ENCODE measurements around the gene FILIP1L. TPM values are rescaled to one million over a fixed set of nuclear protein-coding genes. Genes with fewer than 3 reads are reported as not detected.

Gene FILIP1L
- total RNA-seq, 4 donors from 2014 or later = 113 to 149 (median 122) TPM

- ATAC-seq = no peak
- Histone ChIP-seq H3K4me3 (no peak overlapping the region), H3K4me1 (peaks cover 23 to 80% (median 29%) of the 10 kb centered on the region in 3 donors), H3K27me3 (no peaks in the 10 kb centered on the region), H3K36me3 (no peaks in the 10 kb centered on the region), H3K27ac (peak overlapping the region in 3 of 4 donors; percentile 58 to 65 (median 58)), H3K9me3 (no peaks in the 10 kb centered on the region)
- TF ChIP-seq POLR2AphosphoS5 (IDR thresholded peaks at IDR 0.05) (no peak), EP300 (IDR thresholded peaks at IDR 0.05) (no peak), CTCF (IDR thresholded peaks at IDR 0.05) (no peak), POLR2A (IDR thresholded peaks at IDR 0.05) (no peak)
Measured at GRCh38 chr3:100106094-100106493, 8.2 kb downstream of the FILIP1L start.

- peaks cover 21 to 74% (median 29%) of the 10 kb centered on the region in 3 donors for H3K4me1 ChIP-seq
- WGBS, 2 donors (ENCODE audit: low coverage in 1 of 2) = 63 to 82% methylated on average over 1 of the region's 1 CpG
- no peak for ATAC-seq
- H3K36me3 ChIP-seq = no peaks in the 10 kb centered on the region
- peak overlapping the region in 3 of 4 donors; percentile 55 to 65 (median 58) for H3K27ac ChIP-seq
- TF ChIP-seq POLR2AphosphoS5 (IDR thresholded peaks at IDR 0.05) = no peak
- no peaks in the 10 kb centered on the region for H3K9me3 ChIP-seq
- no peak overlapping the region for H3K4me3 ChIP-seq
- no peaks in the 10 kb centered on the region for H3K27me3 ChIP-seq
Measured at GRCh38 chr3:100105501-100105900, 8.8 kb downstream of the FILIP1L start.

GRCh38 chr3:100104817-100105413, 9.4 kb downstream of the FILIP1L start:
- H3K4me3 ChIP-seq = no peak overlapping the region

GRCh38 chr3:100104442-100104798, 9.9 kb downstream of the FILIP1L start:
- Histone ChIP-seq H3K27me3 (no peaks in the 10 kb centered on the region), H3K9me3 (no peaks in the 10 kb centered on the region), H3K4me1 (peaks cover 18 to 72% (median 32%) of the 10 kb centered on the region in 3 donors), H3K27ac (peak overlapping the region in 3 of 4 donors; percentile 42 to 65 (median 58)), H3K36me3 (no peaks in the 10 kb centered on the region), H3K4me3 (no peak overlapping the region)
- no peak for ATAC-seq
- no peak for TF ChIP-seq CTCF (IDR thresholded peaks at IDR 0.05)
- TF ChIP-seq EP300 (IDR thresholded peaks at IDR 0.05) = no peak
- no peak for TF ChIP-seq POLR2AphosphoS5 (IDR thresholded peaks at IDR 0.05)
- no peak for TF ChIP-seq POLR2A (IDR thresholded peaks at IDR 0.05)
- 40 to 77% methylated on average over 1 to 2 of the region's 2 CpGs for WGBS, 2 donors (ENCODE audit: low coverage in 1 of 2)

More at GRCh38 chr3:100104817-100105413, 9.4 kb downstream of the FILIP1L start:
- Histone ChIP-seq H3K27ac (peak overlapping the region in 3 of 4 donors; percentile 55 to 65 (median 58)), H3K36me3 (no peaks in the 10 kb centered on the region), H3K9me3 (no peaks in the 10 kb centered on the region), H3K27me3 (no peaks in the 10 kb centered on the region), H3K4me1 (peaks cover 18 to 69% (median 29%) of the 10 kb centered on the region in 3 donors)
- TF ChIP-seq CTCF (IDR thresholded peaks at IDR 0.05) (no peak), POLR2AphosphoS5 (IDR thresholded peaks at IDR 0.05) (no peak)
- no peak for ATAC-seq

GRCh38 chr3:100103558-100104441, 10.5 kb downstream of the FILIP1L start:
- Histone ChIP-seq H3K4me1 (peaks cover 20 to 76% (median 34%) of the 10 kb centered on the region in 3 donors), H3K9me3 (no peaks in the 10 kb centered on the region), H3K36me3 (no peaks in the 10 kb centered on the region), H3K27ac (peak overlapping the region; percentile 39 to 65 (median 50)), H3K4me3 (no peak overlapping the region), H3K27me3 (no peaks in the 10 kb centered on the region)
- TF ChIP-seq CTCF (IDR thresholded peaks at IDR 0.05) (no peak), POLR2A (IDR thresholded peaks at IDR 0.05) (no peak), EP300 (IDR thresholded peaks at IDR 0.05) (no peak), POLR2AphosphoS5 (IDR thresholded peaks at IDR 0.05) (no peak)
- ATAC-seq = no peak
- 38 to 45% methylated on average over 3 to 4 of the region's 4 CpGs for WGBS, 2 donors (ENCODE audit: low coverage in 1 of 2)
